ENCODE data around the gene CRISPLD2.
"Not testable (repeated sequence)": the region's sequence is repeated elsewhere in the genome, so short reads cannot be mapped to it uniquely, and the experiment has no call there.

CRISPLD2 gene

DNA sequence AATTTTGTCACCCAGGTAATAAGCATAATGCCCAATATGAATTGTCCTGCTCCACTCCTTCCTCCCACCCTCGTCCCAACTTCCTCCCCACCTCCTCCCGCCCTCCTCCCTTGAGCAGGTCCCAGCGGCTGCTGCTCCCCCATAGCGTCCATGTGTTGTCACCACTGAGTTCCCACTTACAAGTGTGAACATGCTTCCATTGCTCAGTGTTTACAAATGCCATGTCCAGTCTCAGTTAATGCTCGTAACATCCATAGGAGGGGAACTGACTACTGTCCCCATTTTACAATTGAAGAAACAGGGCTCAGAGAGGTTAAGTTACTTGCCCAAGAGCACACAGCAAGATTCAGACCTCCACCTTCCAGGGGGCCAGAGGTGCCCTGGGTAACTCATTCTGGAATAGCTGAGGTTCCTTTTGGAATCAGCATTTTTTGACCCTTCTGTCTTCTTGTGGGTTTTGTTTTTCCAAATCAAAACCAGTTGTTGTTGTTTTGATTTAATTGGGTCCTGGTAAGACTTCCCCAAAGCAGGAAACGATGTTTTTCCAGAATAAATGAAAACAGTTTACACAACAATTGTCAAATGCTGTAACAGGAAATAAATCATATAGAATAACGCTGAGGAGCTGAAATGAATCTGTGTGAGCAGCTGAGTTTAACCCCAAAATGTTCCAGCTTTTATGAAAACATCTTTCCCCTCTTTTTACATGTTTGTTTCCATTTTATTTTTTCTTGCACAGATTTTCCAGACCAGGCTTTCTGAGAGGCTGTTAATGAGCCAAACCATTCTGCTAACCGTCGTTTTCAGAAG is 117.6 kb downstream of the CRISPLD2 start:
- DNase-seq = no peak

DNA sequence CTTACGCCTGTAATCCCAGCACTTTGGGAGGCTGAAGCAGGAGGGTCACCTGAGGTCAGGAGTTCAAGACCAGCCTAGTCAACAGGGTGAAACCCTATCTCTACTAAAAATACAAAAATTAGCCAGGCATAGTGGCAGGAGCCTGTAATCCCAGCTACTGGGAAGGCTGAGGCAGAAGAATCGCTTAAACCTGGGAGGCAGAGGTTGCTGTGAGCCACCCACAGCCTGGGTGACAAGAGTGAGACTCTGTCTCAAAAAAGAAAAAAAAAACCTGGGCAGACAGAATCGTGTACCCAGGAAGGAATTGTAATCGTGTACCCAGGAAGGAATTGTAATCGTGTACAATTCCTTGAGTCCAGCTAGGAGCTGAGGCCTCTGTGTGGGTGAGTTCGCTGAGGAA is 118.8 kb downstream of the CRISPLD2 start:
- not testable (repeated sequence) for DNase-seq

DNA sequence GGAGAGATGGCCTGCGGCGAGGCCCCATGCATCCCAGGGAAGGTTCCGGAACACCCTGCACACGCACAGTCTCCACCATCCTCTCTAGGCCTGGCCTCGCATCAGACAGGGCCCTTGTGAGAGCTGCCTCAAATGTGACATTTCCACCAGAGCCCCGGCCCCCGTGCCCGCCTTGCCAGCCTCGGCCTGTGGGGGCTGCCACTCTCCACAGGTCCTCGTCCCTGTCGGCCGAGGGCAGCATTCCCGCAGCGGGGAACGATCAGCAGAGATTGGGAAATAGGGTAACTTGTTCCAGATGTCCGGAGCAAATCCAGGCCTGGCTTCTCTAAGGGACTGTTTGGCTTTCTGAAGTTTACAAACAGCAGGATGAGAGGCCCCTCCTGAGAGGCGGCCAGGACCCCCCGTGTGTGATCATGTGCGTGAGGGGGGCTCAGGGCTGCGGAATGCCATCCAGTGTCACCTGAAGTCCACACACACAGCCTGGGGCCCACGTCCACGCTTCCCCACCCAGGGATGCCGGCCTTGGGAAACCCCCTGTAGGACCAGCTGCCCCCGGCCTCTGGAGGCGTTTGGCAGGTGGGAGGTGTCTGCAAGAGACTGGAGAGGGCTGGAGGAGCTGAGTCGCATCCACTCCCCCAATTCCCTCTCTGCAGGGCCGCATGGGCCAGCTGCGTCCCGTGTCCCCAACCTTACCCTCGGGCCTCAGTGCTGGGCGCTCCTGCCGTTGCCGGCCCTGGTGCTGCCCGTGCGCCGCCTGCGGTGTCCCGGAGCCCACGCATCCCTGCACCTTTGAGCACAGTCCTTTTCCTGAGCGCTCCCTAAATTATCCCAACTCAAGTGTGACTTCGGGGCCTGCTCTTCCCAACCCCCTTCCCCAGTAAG is 121.1 kb downstream of the CRISPLD2 start:
- no peak for DNase-seq

DNA sequence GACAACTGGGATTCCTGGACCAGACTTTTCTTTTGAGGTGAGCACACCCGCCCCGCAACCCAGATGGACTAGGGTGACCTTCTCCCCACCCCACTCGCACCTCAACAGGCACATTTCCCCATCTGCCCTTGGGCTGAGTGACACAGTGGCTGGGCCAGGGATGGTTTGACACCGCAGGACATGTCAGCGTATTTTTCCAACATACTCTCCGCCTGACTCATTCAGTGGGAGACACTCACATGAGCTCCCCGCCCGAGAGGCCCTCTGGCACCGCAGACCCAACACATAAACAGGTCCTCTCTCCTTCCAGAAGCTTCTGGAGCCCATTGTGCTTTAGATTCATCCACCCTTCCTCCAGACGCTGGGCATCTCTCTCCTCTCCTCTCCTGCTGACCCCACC is 122.1 kb downstream of the CRISPLD2 start:
- no peak for DNase-seq

DNA sequence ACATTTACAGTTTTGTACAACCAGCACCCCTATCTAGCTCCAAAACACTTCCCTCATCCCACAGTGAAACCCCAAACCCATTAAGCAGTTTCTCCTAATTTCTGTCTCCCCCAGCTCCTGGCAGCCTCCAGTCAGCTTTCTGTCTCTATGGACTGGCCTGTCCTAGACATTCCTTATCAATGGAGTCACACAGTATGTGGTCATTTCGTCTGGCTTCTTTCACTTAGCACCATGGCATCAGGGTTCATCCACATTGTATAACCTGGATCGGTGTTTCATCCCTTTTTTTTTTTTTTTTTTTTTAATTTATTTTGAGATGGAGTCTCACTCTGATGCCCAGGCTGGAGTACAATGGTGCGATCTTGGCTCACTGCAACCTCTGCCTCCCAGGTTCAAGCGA is 123.0 kb downstream of the CRISPLD2 start:
- DNase-seq = no peak

DNA sequence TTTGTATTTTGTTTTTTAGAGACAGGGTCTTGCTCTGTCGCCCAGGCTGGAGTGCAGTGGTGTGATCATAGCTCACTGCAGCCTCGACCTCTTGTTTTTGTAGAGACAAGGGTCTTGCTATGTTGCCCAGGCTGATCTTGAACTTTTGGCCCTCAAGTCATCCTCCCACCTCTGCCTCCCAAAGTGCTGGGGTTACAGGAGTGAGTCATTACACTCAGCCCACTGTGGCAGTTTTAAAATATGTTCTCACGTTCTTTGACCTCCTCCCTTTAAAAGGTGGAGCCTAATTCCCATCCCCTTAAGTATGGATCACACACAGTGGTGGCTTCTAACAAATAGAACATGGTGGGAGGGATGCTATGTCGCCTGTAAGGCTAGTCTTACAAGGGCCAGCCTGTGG is 123.8 kb downstream of the CRISPLD2 start:
- no peak for DNase-seq

DNA sequence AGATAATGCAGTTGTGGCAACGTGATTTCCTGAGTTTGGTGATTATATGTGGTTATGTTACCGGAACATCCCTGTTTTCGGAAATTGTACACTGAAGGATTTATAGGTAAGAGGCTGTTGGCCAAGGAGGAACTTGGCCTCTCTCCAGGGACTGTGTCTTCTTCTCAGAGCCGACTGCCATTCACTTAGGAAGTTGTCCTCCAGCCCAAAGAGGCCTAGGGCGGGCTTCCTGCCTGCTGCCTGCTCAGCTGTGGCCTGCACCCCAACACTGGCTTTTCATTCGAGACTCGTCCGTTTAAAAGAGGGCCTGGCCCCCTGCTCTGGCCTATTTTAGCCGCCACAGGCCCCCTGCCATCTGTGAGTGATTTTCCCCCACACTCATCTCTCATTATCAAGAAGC is 127.2 kb downstream of the CRISPLD2 start:
- no peak for DNase-seq

DNA sequence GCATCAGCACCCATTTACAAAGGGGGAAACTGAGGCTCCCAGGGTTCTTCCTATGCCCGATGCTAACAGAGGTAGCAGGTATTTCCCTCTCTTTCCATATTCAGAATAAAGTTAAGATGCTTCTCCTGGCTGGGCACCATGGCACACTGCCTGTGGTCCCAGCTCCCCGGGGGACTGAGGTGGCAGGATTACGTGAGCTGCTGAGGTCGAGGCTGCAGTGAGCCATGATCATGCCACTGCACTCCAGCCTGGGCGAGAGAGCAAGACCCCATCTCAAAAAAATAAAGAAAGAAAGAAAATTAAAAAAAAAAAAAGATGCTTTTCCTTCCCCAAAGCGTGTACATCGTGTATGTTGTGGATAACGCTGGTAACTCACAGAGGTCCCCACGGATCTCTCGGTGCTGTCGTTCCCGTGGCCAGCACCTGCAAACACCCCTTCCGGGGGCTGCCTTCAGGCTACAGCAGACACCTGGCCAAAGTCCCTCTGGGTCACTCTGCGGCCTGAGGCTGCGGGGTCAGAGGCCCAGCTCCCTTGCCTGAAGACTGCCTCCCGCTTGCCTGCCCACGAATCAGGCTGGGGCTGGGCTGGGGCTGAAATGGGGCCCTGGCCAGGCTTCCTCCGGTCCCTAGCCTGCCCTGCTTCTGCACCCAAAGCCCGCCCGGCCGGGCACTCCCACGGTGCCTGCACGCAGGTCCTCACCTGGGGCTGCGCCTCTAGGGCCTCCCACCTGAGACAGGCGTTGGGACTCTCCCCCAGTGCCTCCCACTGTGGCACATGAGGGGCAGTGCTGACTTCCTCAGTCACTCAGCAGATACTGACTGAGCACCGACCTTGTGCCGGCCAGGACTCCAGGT is 128.4 kb downstream of the CRISPLD2 start:
- no peak for DNase-seq

DNA sequence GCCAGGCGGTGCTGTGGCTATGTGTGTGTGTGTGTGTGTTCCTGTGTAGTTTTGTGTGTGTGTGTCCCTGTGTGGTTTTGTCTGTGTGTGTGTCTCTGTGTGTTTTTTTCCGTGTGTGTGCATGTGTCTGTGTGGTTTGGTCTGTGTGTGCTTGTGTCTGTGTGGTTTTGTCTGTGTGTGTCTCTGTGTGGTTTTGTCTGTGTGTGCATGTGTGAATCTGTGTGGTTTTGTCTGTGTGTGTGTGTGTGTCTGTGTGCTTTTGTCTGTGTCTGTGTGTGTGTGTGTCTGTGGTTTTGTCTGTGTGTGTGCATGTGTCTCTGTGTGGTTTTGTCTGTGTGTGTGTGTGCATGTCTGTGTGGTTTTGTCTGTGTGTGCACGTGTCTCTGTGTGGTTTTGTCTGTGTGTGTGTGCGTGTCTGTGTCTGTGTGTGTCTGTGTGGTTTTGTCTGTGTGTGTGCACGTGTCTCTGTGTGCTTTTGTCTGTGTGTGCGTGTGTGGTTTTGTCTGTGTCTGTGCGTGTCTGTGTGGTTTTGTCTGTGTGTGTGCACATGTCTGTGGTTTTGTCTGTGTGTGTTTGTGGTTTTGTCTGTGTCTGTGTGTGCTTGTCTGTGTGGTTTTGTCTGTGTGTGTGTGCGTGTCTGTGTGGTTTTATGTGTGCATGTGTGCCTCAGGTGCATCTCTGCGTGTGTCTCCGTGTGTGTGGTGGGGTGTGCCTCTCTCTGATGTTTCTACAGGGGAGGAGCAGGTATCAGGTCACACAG is 129.2 kb downstream of the CRISPLD2 start:
- no peak for DNase-seq

DNA sequence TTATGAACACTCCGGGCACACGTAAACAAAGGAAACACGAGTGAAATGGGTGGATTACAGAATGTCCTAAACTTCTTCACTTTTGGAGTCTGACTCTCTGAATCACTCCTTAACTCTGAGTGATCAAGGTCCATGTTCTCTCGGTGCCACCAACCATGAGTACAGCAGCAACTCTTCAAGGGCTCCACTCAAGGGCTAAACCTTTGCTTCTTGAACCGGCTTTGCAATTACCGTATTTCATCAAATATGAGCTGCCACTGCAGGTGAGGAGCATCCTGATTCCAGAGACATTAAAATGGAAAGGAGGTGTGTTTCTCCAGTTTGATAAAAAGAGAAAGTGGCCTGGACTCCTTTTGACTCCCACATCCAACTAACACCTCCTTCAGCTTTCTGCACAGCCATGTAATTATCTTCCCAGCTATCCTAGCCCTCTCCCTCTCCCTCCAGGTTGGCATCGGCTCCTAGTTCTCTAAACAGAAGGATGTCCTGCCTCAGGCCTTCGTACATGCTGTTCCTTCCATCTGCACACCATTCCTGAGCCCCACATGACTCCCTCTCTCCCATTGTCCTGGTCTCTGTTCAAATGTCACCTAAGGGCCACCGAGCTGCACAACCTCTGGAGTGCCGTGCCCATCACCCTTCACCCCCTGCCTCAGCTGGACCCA is 130.1 kb downstream of the CRISPLD2 start:
- DNase-seq = no peak

DNA sequence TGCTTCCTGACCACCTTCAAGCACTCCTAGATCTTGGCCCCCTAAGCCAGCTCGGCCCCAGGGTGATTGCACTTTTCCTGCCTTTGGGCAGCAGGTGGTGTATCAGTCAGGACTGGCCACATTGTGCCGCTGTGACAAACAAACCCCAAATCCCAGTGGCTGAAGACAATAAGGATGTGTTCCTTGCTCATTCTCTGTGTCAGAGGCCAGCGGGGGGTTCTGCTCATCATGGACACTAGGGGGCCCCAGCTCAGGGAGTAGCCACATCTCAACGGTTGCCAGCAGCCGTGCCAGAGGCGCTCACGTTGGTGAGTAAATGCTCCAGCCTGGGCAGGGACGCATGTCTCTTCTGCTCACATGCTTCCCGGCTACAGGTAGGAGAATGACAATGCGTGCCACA is 131.1 kb downstream of the CRISPLD2 start:
- DNase-seq = no peak

DNA sequence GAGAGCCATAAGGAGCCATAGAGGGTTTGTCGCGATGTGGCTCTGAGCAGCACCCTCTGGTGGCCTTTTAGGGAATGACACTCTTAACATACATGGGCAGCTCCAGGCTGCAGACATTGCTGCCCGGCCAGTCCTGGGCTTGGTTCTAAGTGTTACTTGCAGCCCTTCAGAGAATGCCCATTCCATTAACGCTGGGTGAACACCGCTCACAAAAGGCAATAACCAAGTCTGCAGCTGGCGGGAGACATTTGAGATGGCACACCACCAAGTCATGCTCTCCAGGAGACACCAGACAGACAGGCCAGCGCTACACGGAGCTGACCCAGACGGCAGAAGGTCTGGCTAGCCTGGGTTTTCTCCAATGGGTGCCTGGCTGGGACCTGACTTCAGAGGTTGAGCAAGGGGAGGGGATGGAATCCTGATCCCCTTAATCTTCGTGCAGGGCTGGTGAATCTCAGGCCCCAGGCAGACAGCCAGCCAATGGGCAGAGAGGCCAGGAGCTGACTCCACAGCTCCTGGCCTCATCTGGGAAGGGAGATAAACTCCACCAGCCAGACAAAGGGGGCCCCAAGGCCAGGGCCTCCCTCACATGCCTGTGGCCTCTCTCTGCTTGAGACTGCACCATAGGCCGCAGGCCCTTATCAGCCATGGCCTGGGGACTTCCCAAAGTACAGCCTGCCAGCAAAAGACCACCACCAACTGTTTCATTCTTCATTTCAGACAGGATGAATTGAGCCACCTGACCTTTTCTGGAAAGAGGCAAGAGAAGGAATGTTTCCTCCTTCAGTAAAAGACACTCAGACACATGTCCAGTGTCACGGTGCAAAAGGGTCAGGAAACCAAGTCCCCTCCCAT is 132.8 kb downstream of the CRISPLD2 start:
- DNase-seq = peak; percentile 61

DNA sequence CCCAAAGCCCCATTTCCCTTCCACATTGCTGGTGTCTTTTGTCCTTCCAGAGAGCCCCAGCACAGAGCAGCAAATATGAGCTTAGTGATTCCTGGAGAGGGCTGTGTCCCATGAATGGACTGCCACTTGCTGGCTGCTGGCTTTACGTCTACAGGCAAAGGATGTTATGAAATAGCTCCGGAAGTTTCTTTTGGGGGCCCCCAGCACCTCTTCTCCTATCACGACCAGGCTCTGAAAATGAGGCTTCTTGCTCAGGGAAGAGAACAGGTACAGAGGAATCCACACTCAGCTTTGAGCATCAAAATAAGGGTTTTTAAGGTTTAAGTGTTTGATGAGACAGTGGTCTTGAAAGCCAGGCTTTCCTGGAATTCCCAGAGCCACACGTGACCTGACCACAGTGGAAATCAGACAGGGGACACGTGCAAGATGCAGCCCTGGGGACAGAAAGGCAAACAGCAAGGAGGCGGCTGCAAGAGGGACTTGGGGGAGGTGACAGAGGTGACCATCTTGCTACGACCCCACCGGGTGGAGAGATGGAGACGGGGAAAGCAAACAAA is 133.5 kb downstream of the CRISPLD2 start:
- no peak for DNase-seq

DNA sequence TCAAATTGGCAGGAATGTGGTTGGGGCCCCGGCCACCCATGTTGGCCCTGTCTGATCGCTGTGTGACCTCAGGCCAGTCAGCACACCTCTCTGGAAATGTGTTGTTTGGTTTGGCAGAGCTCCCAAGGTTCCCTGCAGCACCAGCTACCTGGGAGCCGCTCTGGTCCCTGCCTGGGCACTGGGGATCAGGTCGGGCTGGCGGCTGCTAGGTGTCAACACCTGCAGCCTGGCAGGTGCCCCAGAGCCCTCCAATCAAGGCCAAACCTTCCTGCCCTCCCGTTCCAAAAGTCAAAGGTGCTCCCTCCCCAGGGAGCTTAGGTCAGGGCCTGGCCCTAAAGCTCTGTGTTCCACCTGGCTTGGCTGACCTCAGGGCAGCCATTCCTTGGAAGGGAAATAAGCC is 135.6 kb downstream of the CRISPLD2 start:
- no peak for DNase-seq

DNA sequence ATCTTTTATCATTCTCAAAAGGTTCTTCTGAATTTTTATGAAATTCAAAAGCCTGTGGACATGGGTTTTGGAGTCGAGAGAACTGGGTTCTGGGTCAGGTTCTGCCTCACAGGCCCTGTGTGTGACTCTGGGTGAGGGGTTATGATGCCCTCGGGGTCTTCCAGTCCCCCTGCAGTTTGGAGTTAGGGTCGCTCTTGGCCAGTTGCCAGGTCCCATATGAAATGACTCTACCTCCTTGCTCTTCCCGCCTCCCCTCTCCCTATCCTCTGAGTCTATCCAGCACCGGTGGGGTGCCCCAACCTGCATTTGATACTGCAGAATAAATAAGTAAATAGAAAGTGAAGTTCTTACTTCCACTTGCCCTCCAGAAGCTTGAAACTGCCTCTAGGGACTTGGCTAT is 137.4 kb downstream of the CRISPLD2 start:
- no peak for DNase-seq

DNA sequence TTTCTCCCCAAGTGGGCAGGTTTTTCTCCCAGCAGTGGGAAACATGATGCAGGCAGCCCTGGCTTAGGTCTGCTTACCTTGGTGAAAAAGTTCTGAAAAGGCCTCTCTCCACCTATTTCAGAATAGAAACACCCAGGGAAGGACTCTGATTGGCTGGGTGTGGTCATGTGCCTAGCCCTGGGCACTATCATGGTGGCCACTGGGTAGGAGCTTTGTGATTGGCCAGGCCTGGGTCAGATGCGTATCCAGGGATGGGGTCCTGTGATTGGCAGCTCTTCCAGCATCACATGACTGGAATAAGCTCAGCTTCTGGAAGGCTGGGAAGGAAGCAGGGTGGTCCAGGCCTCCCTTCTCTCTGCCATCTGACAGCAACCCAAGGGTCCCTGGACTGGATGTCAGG is 138.0 kb downstream of the CRISPLD2 start:
- no peak for DNase-seq

Data from COR-L47 (cell line).